HFFc6 (cell line): ENCODE data around the gene CCND3. TPM values are rescaled to one million over a fixed set of nuclear protein-coding genes. Genes with fewer than 3 reads are reported as not detected.

Experiments used
- DNase-seq: peaks from one replicate; pipeline ENCODE4 v3.0.0-alpha.2; 2018
- H3K27ac Mint-ChIP-seq: 2 replicates; pipeline ENCODE4 v1.8.0; 2020; ENCODE audit warnings: mild to moderate bottlenecking, mixed read lengths
- H3K27me3 Mint-ChIP-seq: 2 replicates; pipeline ENCODE4 v1.8.0; 2021; ENCODE audit warnings: mild to moderate bottlenecking, moderate library complexity, mixed read lengths; ENCODE audit not compliant: insufficient read depth
- H3K36me3 Mint-ChIP-seq: 2 replicates; pipeline ENCODE4 v1.8.0; 2021; ENCODE audit warnings: low read depth, mixed read lengths
- H3K4me1 Mint-ChIP-seq: 2 replicates; pipeline ENCODE4 v1.8.0; 2020; ENCODE audit warnings: low read depth, mixed read lengths
- H3K4me3 Mint-ChIP-seq: 2 replicates; pipeline ENCODE4 v1.8.0; 2020; ENCODE audit warnings: mild to moderate bottlenecking, moderate library complexity, mixed read lengths
- H3K9me3 Mint-ChIP-seq: 2 replicates; pipeline ENCODE4 v1.8.0; 2020; ENCODE audit warnings: mild to moderate bottlenecking, mixed read lengths
- total RNA-seq, 6 experiments: library from RNA; stranded (reverse); fragmentation: NEBNext Ultra II Directional; extraction: Animal tissue kit (Norgen Biotek cat#: 25700); gene quantifications; 2 replicates in 1 of 6; 3 replicates in 5 of 6; pipeline ENCODE4 v1.2.3, GENCODE V29; 2021
- TF ChIP-seq, protein P1 (sequence below): fragments of 200-600 bp; sonication (generic); IDR thresholded peaks from 2 replicates; pipeline ENCODE4 v1.5.0; 2021; ENCODE audit warnings: antibody characterized with exemption, mild to moderate bottlenecking

Gene CCND3
- total RNA-seq, 6 experiments from 2014 or later, result 72.4 to 92.5 (median 82.7) TPM

DNA sequence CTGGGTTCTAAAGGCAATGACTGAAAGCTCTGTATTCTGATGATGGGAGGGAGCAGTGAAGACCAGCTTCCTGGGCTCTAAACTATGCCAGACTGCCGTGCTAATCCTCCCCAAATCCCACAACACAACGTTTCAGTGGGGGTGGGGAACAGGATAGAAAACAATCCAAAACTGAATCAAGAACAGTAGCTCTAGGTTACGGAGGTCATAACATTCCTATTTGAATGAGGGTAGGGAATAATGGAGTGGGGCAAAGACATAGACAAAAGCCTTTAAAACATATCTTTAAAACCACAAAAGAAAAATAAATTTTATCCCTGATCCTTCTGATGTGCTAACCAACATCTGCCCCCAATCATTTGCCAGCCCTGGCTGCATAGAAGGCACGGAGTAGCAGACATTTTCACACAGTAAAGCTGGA is 54.3 kb downstream of the CCND3 start:
- TF ChIP-seq, protein P1, sequence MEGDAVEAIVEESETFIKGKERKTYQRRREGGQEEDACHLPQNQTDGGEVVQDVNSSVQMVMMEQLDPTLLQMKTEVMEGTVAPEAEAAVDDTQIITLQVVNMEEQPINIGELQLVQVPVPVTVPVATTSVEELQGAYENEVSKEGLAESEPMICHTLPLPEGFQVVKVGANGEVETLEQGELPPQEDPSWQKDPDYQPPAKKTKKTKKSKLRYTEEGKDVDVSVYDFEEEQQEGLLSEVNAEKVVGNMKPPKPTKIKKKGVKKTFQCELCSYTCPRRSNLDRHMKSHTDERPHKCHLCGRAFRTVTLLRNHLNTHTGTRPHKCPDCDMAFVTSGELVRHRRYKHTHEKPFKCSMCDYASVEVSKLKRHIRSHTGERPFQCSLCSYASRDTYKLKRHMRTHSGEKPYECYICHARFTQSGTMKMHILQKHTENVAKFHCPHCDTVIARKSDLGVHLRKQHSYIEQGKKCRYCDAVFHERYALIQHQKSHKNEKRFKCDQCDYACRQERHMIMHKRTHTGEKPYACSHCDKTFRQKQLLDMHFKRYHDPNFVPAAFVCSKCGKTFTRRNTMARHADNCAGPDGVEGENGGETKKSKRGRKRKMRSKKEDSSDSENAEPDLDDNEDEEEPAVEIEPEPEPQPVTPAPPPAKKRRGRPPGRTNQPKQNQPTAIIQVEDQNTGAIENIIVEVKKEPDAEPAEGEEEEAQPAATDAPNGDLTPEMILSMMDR, result no peak
- H3K4me3 Mint-ChIP-seq, result no peak overlapping the region
- H3K27me3 Mint-ChIP-seq, result no peaks in the 10 kb centered on the region
- peaks cover 10% of the 10 kb centered on the region; the same call in 1 of the 2 replicates for H3K4me1 Mint-ChIP-seq
- H3K36me3 Mint-ChIP-seq, result no peaks in the 10 kb centered on the region
- DNase-seq, result no peak
- no peaks in the 10 kb centered on the region for H3K9me3 Mint-ChIP-seq
- no peak overlapping the region for H3K27ac Mint-ChIP-seq

GRCh38 chr6:41885930-41886329 is 55.7 kb downstream of the CCND3 start:
- Mint-ChIP-seq H3K27ac (no peak overlapping the region), H3K9me3 (no peaks in the 10 kb centered on the region), H3K36me3 (no peaks in the 10 kb centered on the region), H3K4me3 (no peak overlapping the region), H3K27me3 (no peaks in the 10 kb centered on the region), H3K4me1 (peaks cover 10% of the 10 kb centered on the region; the same call in 1 of the 2 replicates)
- no peak for DNase-seq
- TF ChIP-seq, protein P1, result no peak

GRCh38 chr6:41884957-41885356 is 56.7 kb downstream of the CCND3 start:
- H3K9me3 Mint-ChIP-seq, result no peaks in the 10 kb centered on the region
- TF ChIP-seq, protein P1, result no peak
- no peak for DNase-seq
- no peak overlapping the region for H3K4me3 Mint-ChIP-seq
- H3K36me3 Mint-ChIP-seq, result no peaks in the 10 kb centered on the region
- no peak overlapping the region for H3K27ac Mint-ChIP-seq
- no peaks in the 10 kb centered on the region for H3K27me3 Mint-ChIP-seq
- H3K4me1 Mint-ChIP-seq, result peaks cover 14% of the 10 kb centered on the region

Other genes with a start within 250 kb of the CCND3 start
- 10 to 100 TPM in 4 of 6 experiments, 1 to 10 TPM in 2; 8.7 to 14.2 (median 11.0) TPM for gene TFEB, start 206.2 kb downstream of the CCND3 start, total RNA-seq
- not detected for gene PGC, start 194.4 kb downstream of the CCND3 start, total RNA-seq
- 1 to 10 TPM; 2.5 to 3.4 (median 2.9) TPM for gene FRS3, start 161.9 kb downstream of the CCND3 start, total RNA-seq
- gene PRICKLE4, start 161.0 kb downstream of the CCND3 start, total RNA-seq, result under 1 TPM in 3 of 6 experiments, not detected in 3; 0.30 to 0.68 (median 0.31) TPM
- gene TOMM6, start 154.1 kb downstream of the CCND3 start, total RNA-seq, result 100 to 1,000 TPM; 216 to 234 (median 228) TPM
- gene USP49, start 46.4 kb downstream of the CCND3 start, total RNA-seq, result 1 to 10 TPM; 1.7 to 2.3 (median 2.0) TPM
- gene MED20, start 20.7 kb downstream of the CCND3 start, total RNA-seq, result 10 to 100 TPM; 22.8 to 28.4 (median 26.0) TPM
- 10 to 100 TPM; 32.3 to 44.3 (median 33.5) TPM for gene BYSL, start 20.3 kb downstream of the CCND3 start, total RNA-seq
- 10 to 100 TPM; 14.9 to 19.0 (median 16.0) TPM for gene TAF8, start 108.7 kb upstream of the CCND3 start, total RNA-seq
- 1 to 10 TPM; 4.7 to 6.6 (median 5.1) TPM for gene C6orf132, start 200.8 kb upstream of the CCND3 start, total RNA-seq
- not detected for gene GUCA1A, start 231.6 kb upstream of the CCND3 start, total RNA-seq